PC-3 (cell line): Measurements from ENCODE around the gene GRIA2. TPM values are rescaled to one million over a fixed set of nuclear protein-coding genes. Genes with fewer than 3 reads are reported as not detected.
"Not testable (repeated sequence)": the region's sequence is repeated elsewhere in the genome, so short reads cannot be mapped to it uniquely, and the experiment has no call there.

ENCODE experiments used
- ATAC-seq: fragments of 200-7000 bp; cut with Tn5 transposase; 2 replicates; pipeline ENCODE4 v1.9.1; 2020; ENCODE audit warnings: mild to moderate bottlenecking, moderate library complexity
- BruUV-seq: library from RNA; stranded (reverse); fragments of 400-500 nt; replicated peaks from 2 replicates; lab custom pipeline; 2021; lab: Mats Ljungman, UMichigan
- CTCF ChIA-PET: fragments of 300-600 bp; sonication (Branson Sonifier 250); formaldehyde crosslinking; loops from one replicate; lab custom pipeline; 2022; ENCODE audit warnings: antibody characterized with exemption; lab: Charles Lee
- POLR2A ChIA-PET: fragments of 300-600 bp; sonication (Branson Sonifier 250); formaldehyde crosslinking; loops from one replicate; lab custom pipeline; 2022; ENCODE audit warnings: antibody characterized with exemption; ENCODE audit not compliant: unreplicated experiment; lab: Charles Lee
- DNase-seq: peaks from one replicate; pipeline ENCODE4 v3.0.0-alpha.2; 2015
- H2AFZ ChIP-seq: fragments of 300-600 bp; sonication (generic); 2 replicates; pipeline ENCODE4 v1.6.0; 2016; ENCODE audit warnings: antibody characterized with exemption, low read length
- H3F3A ChIP-seq: fragments of 300-600 bp; sonication (generic); one replicate; pipeline ENCODE4 v1.6.0; 2017; ENCODE audit warnings: antibody characterized with exemption, low read length, control low read depth, mild to moderate bottlenecking; ENCODE audit not compliant: unreplicated experiment
- H3K27ac ChIP-seq: fragments of 300-600 bp; sonication (generic); 2 replicates; pipeline ENCODE4 v1.5.1; 2016; ENCODE audit warnings: mild to moderate bottlenecking, low read length
- H3K27me3 ChIP-seq: fragments of 300-600 bp; sonication (generic); 2 replicates; pipeline ENCODE4 v1.6.1; 2016; ENCODE audit warnings: low read length, mixed read lengths
- H3K36me3 ChIP-seq: fragments of 300-600 bp; sonication (generic); 2 replicates; pipeline ENCODE4 v1.6.1; 2016; ENCODE audit warnings: low read depth, mixed run types, low read length, mixed read lengths
- H3K4me1 ChIP-seq: fragments of 300-600 bp; sonication (generic); 2 replicates; pipeline ENCODE4 v1.5.1; 2016; ENCODE audit warnings: low read length; ENCODE audit not compliant: insufficient read depth
- H3K4me2 ChIP-seq: fragments of 300-600 bp; sonication (generic); 2 replicates; pipeline ENCODE4 v1.6.0; 2016; ENCODE audit warnings: low read length
- H3K4me3 ChIP-seq: fragments of 300-600 bp; sonication (generic); 2 replicates; pipeline ENCODE4 v1.5.1; 2016; ENCODE audit warnings: mild to moderate bottlenecking, low read length, mixed read lengths
- H3K79me2 ChIP-seq: fragments of 300-600 bp; sonication (generic); 2 replicates; pipeline ENCODE4 v1.6.1; 2017; ENCODE audit warnings: low read length, mixed read lengths
- H3K9ac ChIP-seq: fragments of 300-600 bp; sonication (generic); 2 replicates; pipeline ENCODE4 v1.6.0; 2016; ENCODE audit warnings: mild to moderate bottlenecking, low read length
- H3K9me2 ChIP-seq: fragments of 300-600 bp; sonication (generic); replicated peaks from 2 replicates; pipeline ENCODE4 v1.6.1; 2016; ENCODE audit warnings: mixed run types, low read length, mixed read lengths
- H3K9me3 ChIP-seq: fragments of 300-600 bp; sonication (generic); 2 replicates; pipeline ENCODE4 v1.6.1; 2016; ENCODE audit warnings: low read length, mixed read lengths
- H4K20me1 ChIP-seq: fragments of 300-600 bp; sonication (generic); 2 replicates; pipeline ENCODE4 v1.6.1; 2016; ENCODE audit warnings: low read length, mixed read lengths
- EZH2 ChIP-seq: fragments of 300-600 bp; sonication (generic); IDR thresholded peaks from one replicate; pipeline ENCODE4 v1.6.1; 2017; ENCODE audit warnings: antibody characterized with exemption, mild to moderate bottlenecking, low read length; ENCODE audit not compliant: unreplicated experiment
- EZH2phosphoT487 ChIP-seq: fragments of 300-600 bp; sonication (generic); IDR thresholded peaks from 2 replicates; pipeline ENCODE4 v1.6.1; 2018; ENCODE audit warnings: mild to moderate bottlenecking, antibody characterized with exemption, low read length, borderline replicate concordance
- intact Hi-C: fragments of 100-400 bp; cut with micrococcal nuclease; formaldehyde crosslinking; loops from 2 replicates; pipeline ENCODE4 v1.9.0; 2023
- total RNA-seq: library from RNA; depleted of rRNA; stranded (reverse); fragments of >200 nt; gene quantifications from 2 replicates; pipeline ENCODE4 v1.2.3, GENCODE V29; 2014
- TF ChIP-seq, protein P1 (sequence below): fragments of 300-600 bp; sonication (generic); conservative IDR thresholded peaks from 2 replicates; pipeline ENCODE4 v1.5.1; 2017; ENCODE audit warnings: antibody characterized with exemption, low read depth, mild to moderate bottlenecking, low read length

GRIA2 gene
- total RNA-seq, 1 experiment from 2014 or later: not detected

DNA sequence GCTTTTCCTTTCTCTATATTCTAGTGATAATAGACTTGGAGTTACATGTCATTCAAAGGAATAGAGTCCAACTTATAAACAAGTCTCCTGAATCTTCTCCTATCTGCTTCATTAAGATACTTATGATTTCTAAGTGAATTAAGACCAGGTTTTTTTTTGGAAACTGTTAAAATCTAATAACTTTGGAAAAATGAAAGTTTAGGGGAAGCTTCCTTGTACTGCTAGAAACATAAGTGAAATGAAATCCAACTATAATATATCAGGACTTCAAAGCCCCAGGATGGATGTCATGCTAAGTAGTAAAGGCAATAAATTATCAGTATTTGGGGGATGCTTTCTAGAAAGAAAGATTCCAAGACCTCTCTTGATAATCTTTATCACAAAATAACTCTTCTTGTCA, 24.8 kb downstream of the GRIA2 start:
- no peak for TF ChIP-seq EZH2
- no peak for TF ChIP-seq EZH2phosphoT487
- TF ChIP-seq, protein P1, sequence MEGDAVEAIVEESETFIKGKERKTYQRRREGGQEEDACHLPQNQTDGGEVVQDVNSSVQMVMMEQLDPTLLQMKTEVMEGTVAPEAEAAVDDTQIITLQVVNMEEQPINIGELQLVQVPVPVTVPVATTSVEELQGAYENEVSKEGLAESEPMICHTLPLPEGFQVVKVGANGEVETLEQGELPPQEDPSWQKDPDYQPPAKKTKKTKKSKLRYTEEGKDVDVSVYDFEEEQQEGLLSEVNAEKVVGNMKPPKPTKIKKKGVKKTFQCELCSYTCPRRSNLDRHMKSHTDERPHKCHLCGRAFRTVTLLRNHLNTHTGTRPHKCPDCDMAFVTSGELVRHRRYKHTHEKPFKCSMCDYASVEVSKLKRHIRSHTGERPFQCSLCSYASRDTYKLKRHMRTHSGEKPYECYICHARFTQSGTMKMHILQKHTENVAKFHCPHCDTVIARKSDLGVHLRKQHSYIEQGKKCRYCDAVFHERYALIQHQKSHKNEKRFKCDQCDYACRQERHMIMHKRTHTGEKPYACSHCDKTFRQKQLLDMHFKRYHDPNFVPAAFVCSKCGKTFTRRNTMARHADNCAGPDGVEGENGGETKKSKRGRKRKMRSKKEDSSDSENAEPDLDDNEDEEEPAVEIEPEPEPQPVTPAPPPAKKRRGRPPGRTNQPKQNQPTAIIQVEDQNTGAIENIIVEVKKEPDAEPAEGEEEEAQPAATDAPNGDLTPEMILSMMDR: no peak
- intact Hi-C loops: no loop called here
- ChIA-PET CTCF (no interaction called here), POLR2A (no interaction called here)
- H3K27ac ChIP-seq: no peak overlapping the region
- BruUV-seq: no TSS peak
- DNase-seq: no peak
- H3K36me3 ChIP-seq: no peaks in the 10 kb centered on the region
- H3K9ac ChIP-seq: no peak overlapping the region
- no peaks in the 10 kb centered on the region for H4K20me1 ChIP-seq
- no peak overlapping the region for H2AFZ ChIP-seq
- no peaks in the 10 kb centered on the region for H3F3A ChIP-seq
- H3K4me1 ChIP-seq: no peaks in the 10 kb centered on the region
- H3K27me3 ChIP-seq: no peaks in the 10 kb centered on the region
- no peaks in the 10 kb centered on the region for H3K79me2 ChIP-seq
- H3K4me3 ChIP-seq: no peak overlapping the region
- ATAC-seq: no peak
- no peaks in the 10 kb centered on the region for H3K9me2 ChIP-seq
- H3K9me3 ChIP-seq: no peaks in the 10 kb centered on the region
- H3K4me2 ChIP-seq: no peak overlapping the region

DNA sequence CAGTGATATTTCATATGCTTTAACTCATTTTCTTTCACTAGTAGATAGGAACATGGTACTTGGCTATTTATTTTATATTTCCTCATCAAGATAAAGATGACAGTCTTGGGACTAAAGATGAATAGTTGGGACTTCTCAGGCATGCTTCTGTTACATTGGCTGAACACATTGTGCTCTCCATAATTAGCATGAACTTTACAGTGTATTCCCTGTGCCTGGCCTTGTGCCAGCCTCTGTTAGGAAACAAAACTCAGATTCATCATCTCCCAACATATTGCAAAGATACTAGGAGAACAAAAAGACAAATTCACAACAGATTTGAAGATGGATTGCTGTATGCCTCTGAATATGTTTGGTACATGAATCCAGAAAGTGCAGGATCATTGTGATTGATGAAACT, 26.4 kb downstream of the GRIA2 start:
- ChIA-PET POLR2A (no interaction called here), CTCF (no interaction called here)
- Histone ChIP-seq H3K4me3 (no peak overlapping the region), H3K9ac (no peak overlapping the region), H3K79me2 (no peaks in the 10 kb centered on the region), H3K9me3 (no peaks in the 10 kb centered on the region), H4K20me1 (no peaks in the 10 kb centered on the region), H3K4me2 (no peak overlapping the region), H3K27me3 (no peaks in the 10 kb centered on the region), H3K27ac (no peak overlapping the region), H3F3A (no peaks in the 10 kb centered on the region), H3K9me2 (no peaks in the 10 kb centered on the region), H2AFZ (no peak overlapping the region), H3K36me3 (no peaks in the 10 kb centered on the region), H3K4me1 (no peaks in the 10 kb centered on the region)
- intact Hi-C loops: no loop called here
- TF ChIP-seq EZH2: no peak
- TF ChIP-seq, protein P1: no peak
- no peak for TF ChIP-seq EZH2phosphoT487
- no peak for ATAC-seq
- BruUV-seq: no TSS peak
- DNase-seq: no peak

DNA sequence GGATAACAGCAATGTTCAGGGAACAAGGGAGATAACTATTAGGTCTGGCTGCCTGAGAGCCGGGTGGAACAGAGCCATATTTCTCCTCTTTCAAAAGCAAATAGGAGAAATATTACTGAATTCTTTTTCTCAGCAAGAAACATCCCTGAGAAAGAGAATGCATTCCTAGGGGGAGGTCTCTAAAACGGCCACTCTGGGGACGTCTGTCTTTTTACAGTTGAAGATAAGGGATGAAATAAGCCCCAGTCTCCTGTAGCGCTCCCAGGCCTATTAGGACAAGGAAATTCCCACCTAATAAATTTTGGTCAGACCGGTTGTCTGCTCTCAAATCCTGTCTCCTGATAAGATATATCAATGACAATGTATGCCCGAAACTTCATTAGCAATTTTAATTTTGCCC, 37.6 kb downstream of the GRIA2 start:
- H3K9me2 ChIP-seq, POLR2A ChIA-PET, H3K4me2 ChIP-seq, BruUV-seq, DNase-seq, H3K79me2 ChIP-seq, intact Hi-C loops, H3K9me3 ChIP-seq, H3K27ac ChIP-seq, H3K9ac ChIP-seq, H3K4me3 ChIP-seq, ATAC-seq, CTCF ChIA-PET, H2AFZ ChIP-seq, H3F3A ChIP-seq, H3K27me3 ChIP-seq, H4K20me1 ChIP-seq, H3K4me1 ChIP-seq, H3K36me3 ChIP-seq: not testable (repeated sequence)
